K562 (cell line): ENCODE measurements around the gene LIX1L. TPM values are rescaled to one million over a fixed set of nuclear protein-coding genes. Genes with fewer than 3 reads are reported as not detected.
A peak's percentile ranks its signal among the peaks of the same experiment; 100 is the strongest.

Experiments used
- ATAC-seq: fragments of 200-7000 bp; cut with Tn5 transposase; 3 replicates; pipeline ENCODE4 v1.9.1; 2020; ENCODE audit warnings: moderate library complexity
- BruUV-seq: library from RNA; stranded (reverse); fragments of 400-500 nt; replicated peaks from 2 replicates; lab custom pipeline; 2021; lab: Mats Ljungman, UMichigan
- CTCF ChIA-PET: fragments of 300-600 bp; formaldehyde crosslinking; extraction: SDS; loops from one replicate; lab custom pipeline; 2021; ENCODE audit warnings: low intra/inter-chr PET ratio; lab: Yijun Ruan, JAX
- POLR2A ChIA-PET: fragments of 300-600, 350-650 bp; sonication (Branson Sonifier 250); formaldehyde crosslinking; extraction: SDS; loops from one replicate; lab custom pipeline; 2021; ENCODE audit warnings: antibody characterized with exemption, inconsistent platforms; lab: Yijun Ruan, JAX
- DNase-seq, 4 experiments: peaks; one replicate each; pipeline versions ENCODE4 v3.0.0 to v3.0.0-alpha.2; 2011 to 2018; ENCODE audit warnings: low spot score in 3 of 4, mixed read lengths in 3 of 4; ENCODE audit errors: extremely low read depth in 1 of 4
- FAIRE-seq: peaks from 2 replicates; lab custom pipeline; 2011; peaks lifted over from hg19 to GRCh38; lab: Jason Lieb, UNC
- H2AFZ ChIP-seq: 2 replicates; pipeline ENCODE4 v1.6.0; 2011; ENCODE audit warnings: low read depth, low read length, control low read depth, inconsistent platforms
- H3K27ac ChIP-seq: fragments of 200-600 bp; 3 replicates; pipeline ENCODE4 v1.8.0; 2011; ENCODE audit warnings: low read depth, mild to moderate bottlenecking, control low read depth, inconsistent platforms, low read length, moderate library complexity, mixed read lengths; ENCODE audit errors: extremely low read depth
- H3K27me3 ChIP-seq, 2 experiments: fragments of 300-600 bp in 1 of 2; 2 replicates in 1 of 2; 3 replicates in 1 of 2; pipeline versions ENCODE4 v1.6.0 to v1.8.0; 2011; ENCODE audit warnings: inconsistent platforms in 2 of 2, low read length in 2 of 2, mild to moderate bottlenecking in 1 of 2, mixed read lengths in 1 of 2, moderate library complexity in 1 of 2; ENCODE audit not compliant: control insufficient read depth in 2 of 2, insufficient read depth in 2 of 2
- H3K36me3 ChIP-seq: fragments of 300-600 bp; 3 replicates; pipeline ENCODE4 v1.8.0; 2011; ENCODE audit warnings: mild to moderate bottlenecking, low read length, inconsistent platforms; ENCODE audit not compliant: control insufficient read depth, insufficient read depth
- H3K4me1 ChIP-seq, 2 experiments: fragments of 200-600 bp in 1 of 2; replicated peaks in 1 of 2; 2 replicates in 1 of 2; 3 replicates in 1 of 2; pipeline versions ENCODE4 v1.5.1 to v1.8.0; 2011; ENCODE audit warnings: inconsistent platforms in 2 of 2, low read length in 2 of 2, mild to moderate bottlenecking in 1 of 2, mixed read lengths in 1 of 2, moderate library complexity in 1 of 2; ENCODE audit not compliant: control insufficient read depth in 2 of 2, insufficient read depth in 2 of 2
- H3K4me2 ChIP-seq: 2 replicates; pipeline ENCODE4 v1.6.1; 2011; ENCODE audit warnings: low read length, control low read depth, inconsistent platforms, mixed read lengths; ENCODE audit not compliant: insufficient read depth
- H3K4me3 ChIP-seq: fragments of 200-600 bp; sonication (generic), shearing (Covaris generic); 2 replicates; pipeline ENCODE4 v1.5.1; 2016; ENCODE audit warnings: control low read depth, inconsistent platforms
- H3K79me2 ChIP-seq: fragments of 200-600 bp; 3 replicates; pipeline ENCODE4 v1.8.0; 2011; ENCODE audit warnings: low read length, inconsistent platforms; ENCODE audit not compliant: control insufficient read depth, insufficient read depth
- H3K9ac ChIP-seq, 2 experiments: 2 replicates each; pipeline versions ENCODE4 v1.6.0 to v1.6.1; 2011; ENCODE audit warnings: low read depth in 2 of 2, low read length in 2 of 2, control low read depth in 1 of 2, inconsistent platforms in 1 of 2, mild to moderate bottlenecking in 1 of 2, mixed read lengths in 1 of 2; ENCODE audit not compliant: insufficient read depth in 1 of 2
- H3K9me1 ChIP-seq: one replicate; pipeline ENCODE4 v1.6.0; 2011; ENCODE audit warnings: inconsistent platforms, mild to moderate bottlenecking, low read length, moderate library complexity; ENCODE audit not compliant: control insufficient read depth, insufficient read depth
- H3K9me3 ChIP-seq: replicated peaks from 2 replicates; pipeline ENCODE4 v1.5.1; 2011; ENCODE audit warnings: low read depth, low read length, inconsistent platforms; ENCODE audit not compliant: control insufficient read depth, insufficient read depth
- H4K20me1 ChIP-seq: replicated peaks from 2 replicates; pipeline ENCODE4 v1.6.1; 2011; ENCODE audit warnings: low read length, inconsistent platforms, mixed read lengths; ENCODE audit not compliant: control insufficient read depth, insufficient read depth
- AFF1 ChIP-seq, 2 experiments: fragments of 450-650 bp; IDR thresholded peaks; 2 replicates each; pipeline ENCODE4 v1.6.1; 2018; ENCODE audit warnings: mild to moderate bottlenecking in 2 of 2, low read depth in 1 of 2; ENCODE audit not compliant: partially characterized antibody in 2 of 2
- ARID1B ChIP-seq: fragments of 450-650 bp; IDR thresholded peaks from 2 replicates; pipeline ENCODE4 v1.6.1; 2016; ENCODE audit warnings: antibody characterized with exemption, mild to moderate bottlenecking, inconsistent platforms
- BCOR ChIP-seq: fragments of 450-650 bp; IDR thresholded peaks from 2 replicates; pipeline ENCODE4 v1.6.1; 2016
- BHLHE40 ChIP-seq: IDR thresholded peaks from 2 replicates; pipeline ENCODE4 v1.6.1; 2011; ENCODE audit warnings: low read length, improper control_type of control experiment
- CC2D1A ChIP-seq: fragments of 450-650 bp; IDR thresholded peaks from 2 replicates; pipeline ENCODE4 v1.6.1; 2017; ENCODE audit warnings: mild to moderate bottlenecking
- ETV1 ChIP-seq: fragments of 450-650 bp; conservative IDR thresholded peaks from 2 replicates; pipeline ENCODE4 v1.6.1; 2016; ENCODE audit warnings: missing genetic modification characterization, control low read depth, low read depth, missing compliant biosample characterization
- KLF10 ChIP-seq: fragments of 250-450 bp; sonication (Bioruptor Pico); IDR thresholded peaks from 2 replicates; pipeline ENCODE4 v1.6.1; 2021; ENCODE audit warnings: matching md5 sums
- NFE2 ChIP-seq: IDR thresholded peaks from 2 replicates; pipeline ENCODE4 v1.6.1; 2014; ENCODE audit warnings: antibody characterized with exemption, low read depth
- NFXL1 ChIP-seq: fragments of 450-650 bp; formaldehyde crosslinking; IDR thresholded peaks from 2 replicates; pipeline ENCODE4 v1.4.0; 2021; ENCODE audit warnings: mild to moderate bottlenecking
- NR4A1 ChIP-seq, 2 experiments: fragments of 250-450 bp in 1 of 2; fragments of 450-650 bp in 1 of 2; sonication (Bioruptor Pico) in 1 of 2; IDR thresholded peaks; 2 replicates each; pipeline versions ENCODE4 v1.4.0 to v1.6.1; 2016 to 2020; ENCODE audit warnings: mild to moderate bottlenecking in 2 of 2, missing compliant biosample characterization in 1 of 2, missing genetic modification characterization in 1 of 2, moderate library complexity in 1 of 2
- SMARCA4 ChIP-seq: fragments of 450-650 bp; IDR thresholded peaks from 2 replicates; pipeline ENCODE4 v1.6.1; 2016
- TCF7 ChIP-seq: sonication (generic); IDR thresholded peaks from 2 replicates; pipeline ENCODE4 v1.6.1; 2016; ENCODE audit warnings: antibody characterized with exemption, borderline replicate concordance
- ZC3H4 ChIP-seq: sonication (generic); formaldehyde crosslinking; IDR thresholded peaks from 2 replicates; pipeline ENCODE4 v1.9.0; 2021; ENCODE audit warnings: missing genetic modification reagents, borderline replicate concordance
- ZNF24 ChIP-seq: fragments of 450-650 bp; IDR thresholded peaks from 2 replicates; pipeline ENCODE4 v1.6.1; 2016
- ZNF609 ChIP-seq: sonication (generic); formaldehyde crosslinking; IDR thresholded peaks from 2 replicates; pipeline ENCODE4 v1.8.1; 2023; ENCODE audit warnings: missing genetic modification reagents, mild to moderate bottlenecking, borderline replicate concordance
- ZNF830 ChIP-seq: fragments of 250-450 bp; sonication (Bioruptor Pico); IDR thresholded peaks from 2 replicates; pipeline ENCODE4 v1.5.0; 2021; ENCODE audit warnings: mild to moderate bottlenecking
- WGBS: fragments of 100-300 bp; shearing (Covaris generic); methylation state at CpG from one replicate; pipeline ENCODE4 v1.1.6; 2016; ENCODE audit warnings: low coverage, mixed read lengths; ENCODE audit not compliant: insufficient coverage; ENCODE audit errors: missing lambda C conversion rate; 5-methylcytosine and 5-hydroxymethylcytosine counted together
- in situ Hi-C: fragments of 300-500 bp; cut with MboI; formaldehyde crosslinking; loops from 4 replicates; pipeline ENCODE4 v1.15.0; 2018; ENCODE audit warnings: inconsistent platforms, mixed read lengths
- intact Hi-C: fragments of 100-400 bp; cut with micrococcal nuclease; formaldehyde crosslinking; loops from 2 replicates; pipeline ENCODE4 v1.14.2; 2022
- polyA plus RNA-seq, 8 experiments: library from polyadenylated mRNA; depleted of rRNA in 4 of 8; stranded (reverse) in 5 of 8; unstranded in 3 of 8; fragments of >200 nt; fragmentation: Nextera tagmentation in 2 of 8; fragmentation: Illumina TruSeq in 1 of 8; extraction: Ambion mirVana in 2 of 8; extraction: Trizol in 1 of 8; gene quantifications; 2 replicates each; pipeline versions ENCODE4 v1.2.1 to v1.2.3, GENCODE V29; 2011 to 2014; ENCODE audit warnings: inconsistent platforms in 1 of 8, missing spikeins in 1 of 8
- total RNA-seq, 7 experiments: library from RNA; depleted of rRNA in 6 of 7; stranded (reverse); fragments of >200 nt in 6 of 7; fragmentation: Illumina TruSeq in 2 of 7; extraction: Trizol in 2 of 7; gene quantifications; 2 replicates each; pipeline versions ENCODE4 v1.2.1 to v1.2.3, GENCODE V29; 2011 to 2021; ENCODE audit warnings: low replicate concordance in 1 of 7

LIX1L gene
- total and polyA plus RNA-seq, 9 of the 15 experiments (the other 6 are each of a cell fraction or from before 2014, with no cell fraction given): 4.6 to 26.5 (median 12.5) TPM

GRCh38 chr1:145985129-145985501 is 27.3 kb upstream of the LIX1L start:
- no TSS peak for BruUV-seq
- Histone ChIP-seq H3K9ac (peak overlapping the region; percentile 38 to 78; a peak in 3 of 4 replicates), H3K79me2 (peaks cover 5% of the 10 kb centered on the region; the same call in 2 of the 3 replicates), H3K4me2 (peak overlapping the region; percentile 51), H3K9me1 (no peaks in the 10 kb centered on the region), H3K4me1 (peaks cover 17 to 58% of the 10 kb centered on the region in 2 experiments), H3K9me3 (no peaks in the 10 kb centered on the region), H3K27me3 (no peaks in the 10 kb centered on the region), H4K20me1 (no peaks in the 10 kb centered on the region), H3K36me3 (no peaks in the 10 kb centered on the region; the same call in 2 of the 3 replicates), H3K4me3 (no peak overlapping the region), H2AFZ (peak overlapping the region; percentile 73), H3K27ac (peak overlapping the region; percentile 57; the same call in 2 of the 3 replicates)
- ChIA-PET POLR2A (interaction anchor here (1.0 to 15.5 kb wide), 8 partner anchors 8 to 77 kb away, joined by 3 to 320 read pairs (median 4); partner anchors contain the start of genes ANKRD34A, POLR3GL and TXNIP), CTCF (no interaction called here)
- WGBS: 11% methylated on average over 2 of the region's 2 CpGs
- in situ Hi-C loops: no loop called here
- no peak for DNase-seq
- intact Hi-C loops: no loop called here
- FAIRE-seq: no peak
- peak; percentile 4; the same call in 2 of the 3 replicates for ATAC-seq
- TF ChIP-seq ZNF24 (0 out of 2 replicates have a peak, but pooled peaks have one; percentile 26), ETV1 (tag) (no peak), ARID1B (no peak), SMARCA4 (peak; percentile 40; the same call in 1 of the 2 replicates), TCF7 (no peak), NFXL1 (no peak), ZNF609 (CRISPR knock-in tag) (no peak), NFE2 (0 out of 2 replicates have a peak, but pooled peaks have one; percentile 39), BHLHE40 (no peak), ZNF830 (CRISPR knock-in tag) (no peak), AFF1 (IDR thresholded peaks at IDR 0.05; ENCODE audit: low read depth in 1 of 2, partially characterized antibody in 2 of 2) (peak in 1 of 2 experiments; percentile 63), BCOR (0 out of 2 replicates have a peak, but pooled peaks have one; percentile 5), KLF10 (CRISPR knock-in tag) (no peak), ZC3H4 (CRISPR knock-in tag) (no peak), NR4A1 (CRISPR knock-in tag; IDR thresholded peaks at IDR 0.05) (no peak), NR4A1 (tag; IDR thresholded peaks at IDR 0.05) (no peak), CC2D1A (no peak)
